ENCODE data around the gene IARS2. TPM values are rescaled to one million over a fixed set of nuclear protein-coding genes. Genes with fewer than 3 reads are reported as not detected.
"Not testable (repeated sequence)": the region's sequence is repeated elsewhere in the genome, so short reads cannot be mapped to it uniquely, and the experiment has no call there.

Gene IARS2
- total and polyA plus RNA-seq, 2 donors from 2014 or later = 42.9 to 51.4 TPM

DNA sequence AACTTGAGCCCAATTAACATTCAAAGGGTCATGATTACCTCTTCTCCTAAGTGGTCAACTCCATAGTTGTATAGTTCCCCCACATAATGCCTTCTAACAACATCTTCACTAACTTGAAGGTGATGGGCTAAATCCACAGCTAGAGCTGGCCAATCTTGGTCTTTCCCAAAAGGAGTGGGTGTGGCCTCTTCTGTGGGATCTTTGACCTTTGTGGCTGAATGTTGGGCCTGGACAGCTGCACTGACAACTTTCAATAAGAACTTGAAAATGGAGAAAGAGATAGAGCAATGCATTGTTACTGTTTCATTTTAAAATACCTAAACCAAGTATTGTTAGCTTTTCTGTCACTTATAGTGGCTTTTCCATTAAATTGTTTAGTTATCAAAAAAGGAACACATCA, 59.2 kb downstream of the IARS2 start:
- DNase-seq (no peak), FAIRE-seq (no peak)
- Histone ChIP-seq H3K9ac (ENCODE audit: low read length in 3 of 3) (no peak overlapping the region), H3K4me3 (ENCODE audit: low read length in 3 of 3) (no peak overlapping the region), H3K9me3 (ENCODE audit: control insufficient read depth in 2 of 3, insufficient read depth in 1 of 3, low read length in 3 of 3) (no peaks in the 10 kb centered on the region), H3K36me3 (ENCODE audit: control insufficient read depth in 2 of 3, insufficient read depth in 3 of 3, low read length in 3 of 3) (peaks cover 5 to 32% (median 28%) of the 10 kb centered on the region in 3 donors), H3K4me1 (ENCODE audit: control insufficient read depth in 2 of 3, insufficient read depth in 2 of 3, low read depth in 1 of 3, low read length in 3 of 3) (no peaks in the 10 kb centered on the region), H3K27me3 (ENCODE audit: control insufficient read depth, insufficient read depth, low read length) (no peaks in the 10 kb centered on the region), H3K27ac (ENCODE audit: low read depth in 2 of 2, low read length in 2 of 2) (no peak overlapping the region)
- intact Hi-C loops (cut with DNase I) = no loop called here
- TF ChIP-seq, protein P1, sequence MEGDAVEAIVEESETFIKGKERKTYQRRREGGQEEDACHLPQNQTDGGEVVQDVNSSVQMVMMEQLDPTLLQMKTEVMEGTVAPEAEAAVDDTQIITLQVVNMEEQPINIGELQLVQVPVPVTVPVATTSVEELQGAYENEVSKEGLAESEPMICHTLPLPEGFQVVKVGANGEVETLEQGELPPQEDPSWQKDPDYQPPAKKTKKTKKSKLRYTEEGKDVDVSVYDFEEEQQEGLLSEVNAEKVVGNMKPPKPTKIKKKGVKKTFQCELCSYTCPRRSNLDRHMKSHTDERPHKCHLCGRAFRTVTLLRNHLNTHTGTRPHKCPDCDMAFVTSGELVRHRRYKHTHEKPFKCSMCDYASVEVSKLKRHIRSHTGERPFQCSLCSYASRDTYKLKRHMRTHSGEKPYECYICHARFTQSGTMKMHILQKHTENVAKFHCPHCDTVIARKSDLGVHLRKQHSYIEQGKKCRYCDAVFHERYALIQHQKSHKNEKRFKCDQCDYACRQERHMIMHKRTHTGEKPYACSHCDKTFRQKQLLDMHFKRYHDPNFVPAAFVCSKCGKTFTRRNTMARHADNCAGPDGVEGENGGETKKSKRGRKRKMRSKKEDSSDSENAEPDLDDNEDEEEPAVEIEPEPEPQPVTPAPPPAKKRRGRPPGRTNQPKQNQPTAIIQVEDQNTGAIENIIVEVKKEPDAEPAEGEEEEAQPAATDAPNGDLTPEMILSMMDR (IDR thresholded peaks at IDR 0.05; ENCODE audit: borderline replicate concordance, extremely low read depth, insufficient read depth) = no peak

DNA sequence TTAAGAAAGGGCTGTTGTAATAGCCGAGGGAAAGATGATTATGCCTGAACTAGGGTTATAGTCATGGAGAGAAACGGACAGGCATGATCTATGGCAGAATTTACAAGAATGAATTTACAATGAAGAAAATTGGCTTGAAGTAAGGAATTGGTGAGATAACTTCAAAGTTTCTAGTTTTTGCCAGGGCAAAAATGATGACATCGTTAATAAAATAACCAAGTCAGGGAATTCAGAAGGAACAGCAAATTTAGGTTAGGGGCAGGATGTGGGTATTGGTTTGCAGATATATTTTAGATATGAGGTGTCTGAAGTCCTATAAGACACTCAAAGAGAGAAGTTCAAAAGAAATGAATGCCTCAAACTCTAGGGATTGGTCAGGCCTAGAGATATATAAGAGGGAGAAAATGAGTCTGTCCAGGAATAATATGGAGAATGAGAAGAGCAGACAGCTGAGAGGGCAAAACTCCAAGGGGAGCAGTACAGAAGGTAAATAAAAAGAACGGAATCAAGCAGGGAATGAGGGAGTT, 62.8 kb downstream of the IARS2 start:
- Histone ChIP-seq H3K4me1 (ENCODE audit: control insufficient read depth in 2 of 3, insufficient read depth in 2 of 3, low read depth in 1 of 3, low read length in 3 of 3) (no peaks in the 10 kb centered on the region), H3K27ac (ENCODE audit: low read depth in 2 of 2, low read length in 2 of 2) (no peak overlapping the region), H3K9ac (ENCODE audit: low read length in 3 of 3) (no peak overlapping the region), H3K36me3 (ENCODE audit: control insufficient read depth in 2 of 3, insufficient read depth in 3 of 3, low read length in 3 of 3) (peaks cover 4 to 30% (median 26%) of the 10 kb centered on the region in 3 donors), H3K27me3 (ENCODE audit: control insufficient read depth, insufficient read depth, low read length) (no peaks in the 10 kb centered on the region), H3K9me3 (ENCODE audit: control insufficient read depth in 2 of 3, insufficient read depth in 1 of 3, low read length in 3 of 3) (no peaks in the 10 kb centered on the region), H3K4me3 (ENCODE audit: low read length in 3 of 3) (no peak overlapping the region)
- no peak for DNase-seq
- intact Hi-C loops (cut with DNase I) = no loop called here
- FAIRE-seq = no peak
- TF ChIP-seq, protein P1 (IDR thresholded peaks at IDR 0.05; ENCODE audit: borderline replicate concordance, extremely low read depth, insufficient read depth) = no peak

DNA sequence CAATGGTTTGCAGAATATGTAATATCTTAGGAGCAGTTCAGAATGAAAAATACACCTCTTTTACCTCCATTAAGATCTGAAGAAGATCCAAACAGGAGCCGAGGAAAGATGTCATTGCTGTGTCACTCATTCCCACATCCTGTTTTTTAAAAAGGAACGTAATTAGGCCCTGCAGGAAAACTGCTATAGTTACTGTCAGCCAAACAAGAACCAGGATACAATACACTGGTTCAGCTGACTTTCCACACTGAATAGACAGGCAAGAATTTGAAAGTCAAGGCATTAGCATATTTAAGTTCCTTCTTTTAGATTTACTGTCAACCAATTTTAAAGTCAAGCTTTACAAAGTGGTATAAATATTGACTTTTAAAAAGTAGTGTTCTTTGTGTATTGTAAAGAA, 63.8 kb downstream of the IARS2 start:
- H3K4me3 ChIP-seq (ENCODE audit: low read length in 3 of 3) = no peak overlapping the region
- intact Hi-C loops (cut with DNase I) = no loop called here
- DNase-seq (no peak), FAIRE-seq (no peak)
- no peaks in the 10 kb centered on the region for H3K27me3 ChIP-seq (ENCODE audit: control insufficient read depth, insufficient read depth, low read length)
- TF ChIP-seq, protein P1 (IDR thresholded peaks at IDR 0.05; ENCODE audit: borderline replicate concordance, extremely low read depth, insufficient read depth) = no peak
- H3K36me3 ChIP-seq (ENCODE audit: control insufficient read depth in 2 of 3, insufficient read depth in 3 of 3, low read length in 3 of 3) = peaks cover 4 to 30% (median 26%) of the 10 kb centered on the region in 3 donors
- H3K9me3 ChIP-seq (ENCODE audit: control insufficient read depth in 2 of 3, insufficient read depth in 1 of 3, low read length in 3 of 3) = no peaks in the 10 kb centered on the region
- H3K4me1 ChIP-seq (ENCODE audit: control insufficient read depth in 2 of 3, insufficient read depth in 2 of 3, low read depth in 1 of 3, low read length in 3 of 3) = no peaks in the 10 kb centered on the region
- H3K9ac ChIP-seq (ENCODE audit: low read length in 3 of 3) = no peak overlapping the region
- no peak overlapping the region for H3K27ac ChIP-seq (ENCODE audit: low read depth in 2 of 2, low read length in 2 of 2)

DNA sequence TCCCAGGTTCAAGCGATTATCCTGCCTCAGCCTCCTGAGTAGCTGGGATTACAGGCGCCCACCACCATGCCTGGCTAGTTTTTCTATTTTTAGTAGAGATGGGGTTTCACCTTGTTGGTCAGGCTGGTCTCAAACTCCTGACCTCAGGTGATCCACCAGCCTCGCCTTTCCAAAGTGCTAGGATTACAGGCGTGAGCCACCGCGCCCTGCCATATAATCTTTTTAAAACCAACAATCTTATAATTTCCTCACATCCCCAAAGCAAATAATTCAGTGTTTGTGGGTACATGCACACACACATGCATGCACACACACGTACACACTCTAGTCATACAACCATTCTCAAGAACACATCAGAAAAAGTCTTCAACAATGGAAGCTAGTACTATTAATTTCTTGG, 64.6 kb downstream of the IARS2 start:
- H3K27ac ChIP-seq (ENCODE audit: low read depth in 2 of 2, low read length in 2 of 2); intact Hi-C loops (cut with DNase I); H3K9ac ChIP-seq (ENCODE audit: low read length in 3 of 3); H3K9me3 ChIP-seq (ENCODE audit: control insufficient read depth in 2 of 3, insufficient read depth in 1 of 3, low read length in 3 of 3); DNase-seq; H3K27me3 ChIP-seq (ENCODE audit: control insufficient read depth, insufficient read depth, low read length); H3K4me3 ChIP-seq (ENCODE audit: low read length in 3 of 3); FAIRE-seq; H3K4me1 ChIP-seq (ENCODE audit: control insufficient read depth in 2 of 3, insufficient read depth in 2 of 3, low read depth in 1 of 3, low read length in 3 of 3): not testable (repeated sequence)
- H3K36me3 ChIP-seq (ENCODE audit: control insufficient read depth in 2 of 3, insufficient read depth in 3 of 3, low read length in 3 of 3) = peaks cover 6 to 30% (median 22%) of the 10 kb centered on the region in 3 donors
